ENCODE data around the gene GRIK4. TPM values are rescaled to one million over a fixed set of nuclear protein-coding genes. Genes with fewer than 3 reads are reported as not detected.

The GRIK4 gene
- total and polyA plus RNA-seq, 2 donors (not counting 3 experiments of a cell fraction or from before 2014, with no cell fraction given) = 0.81 to 1.6 TPM

DNA sequence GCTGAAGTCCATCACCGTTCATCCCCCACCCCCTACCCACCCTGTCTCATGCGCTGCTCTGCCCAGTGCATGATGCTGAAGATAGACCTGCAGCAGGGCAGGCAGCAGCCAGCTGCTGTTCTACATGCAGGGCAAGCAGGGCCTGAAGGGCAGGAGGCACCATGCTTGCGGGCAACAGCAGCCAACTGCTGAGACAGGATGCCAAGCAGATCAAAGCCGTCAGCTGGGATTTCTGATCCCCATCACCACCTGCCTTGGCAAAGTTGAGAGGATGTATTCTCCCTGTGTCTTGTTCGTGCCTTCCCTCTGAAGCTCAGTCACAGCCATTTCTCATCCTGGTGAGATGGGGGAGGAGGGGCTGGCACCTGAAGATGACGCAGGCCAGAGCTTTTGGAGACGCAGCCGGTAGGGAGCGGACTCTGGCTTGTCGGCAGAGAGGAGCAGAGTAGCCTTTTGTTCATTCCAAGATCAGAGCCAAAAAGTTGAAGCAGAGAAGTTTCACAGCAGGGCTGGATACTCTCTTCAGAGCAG is 227.0 kb downstream of the GRIK4 start:
- Histone ChIP-seq H3K4me1 (ENCODE audit: control insufficient read depth, extremely low read depth, insufficient read depth, low read length) (no peaks in the 10 kb centered on the region), H2AFZ (ENCODE audit: low read depth, low read length) (no peak overlapping the region), H3K9me3 (replicated peaks; ENCODE audit: control insufficient read depth, insufficient read depth, low read length) (no peaks in the 10 kb centered on the region), H3K79me2 (ENCODE audit: control insufficient read depth, insufficient read depth, low read length) (no peaks in the 10 kb centered on the region), H3K27me3 (ENCODE audit: control insufficient read depth in 2 of 2, insufficient read depth in 2 of 2, low read length in 2 of 2) (no peaks in the 10 kb centered on the region), H3K4me2 (ENCODE audit: insufficient read depth, low read length) (no peak overlapping the region), H3K4me3 (replicated peaks in 1 of 3; ENCODE audit: insufficient read depth in 1 of 3, low read depth in 1 of 3, low read length in 3 of 3) (no peak overlapping the region), H3K36me3 (ENCODE audit: control insufficient read depth in 2 of 2, extremely low read depth in 1 of 2, insufficient read depth in 2 of 2, low read length in 2 of 2) (no peaks in the 10 kb centered on the region), H3K9me1 (replicated peaks; ENCODE audit: control insufficient read depth, extremely low read depth, insufficient read depth, low read length) (no peaks in the 10 kb centered on the region), H3K9ac (replicated peaks; ENCODE audit: extremely low read depth, insufficient read depth, low read length) (no peak overlapping the region), H3K27ac (ENCODE audit: insufficient read depth, low read depth, low read length) (no peak overlapping the region), H4K20me1 (replicated peaks; ENCODE audit: control insufficient read depth, extremely low read depth, insufficient read depth, low read length) (no peaks in the 10 kb centered on the region)
- BruUV-seq (replicated peaks) = no TSS peak
- DNase-seq (ENCODE audit: low read depth, low spot score) (no peak), FAIRE-seq (no peak)
- dilution Hi-C loops (cut with MboI; ENCODE audit: extremely low pct_ligation_motif_present, low sequenced_read_pairs) = no loop called here
- intact Hi-C loops (cut with micrococcal nuclease) = no loop called here
- CTCF ChIA-PET = no interaction called here
- POLR2A ChIA-PET = no interaction called here
- no peak for TF ChIP-seq POLR2A (IDR thresholded peaks at IDR 0.05; ENCODE audit: low read depth, low read length)
- TF ChIP-seq GATA2 (IDR thresholded peaks at IDR 0.05; ENCODE audit: insufficient read depth, insufficient read length, low read depth, low read length) = no peak
- TF ChIP-seq, protein P1, sequence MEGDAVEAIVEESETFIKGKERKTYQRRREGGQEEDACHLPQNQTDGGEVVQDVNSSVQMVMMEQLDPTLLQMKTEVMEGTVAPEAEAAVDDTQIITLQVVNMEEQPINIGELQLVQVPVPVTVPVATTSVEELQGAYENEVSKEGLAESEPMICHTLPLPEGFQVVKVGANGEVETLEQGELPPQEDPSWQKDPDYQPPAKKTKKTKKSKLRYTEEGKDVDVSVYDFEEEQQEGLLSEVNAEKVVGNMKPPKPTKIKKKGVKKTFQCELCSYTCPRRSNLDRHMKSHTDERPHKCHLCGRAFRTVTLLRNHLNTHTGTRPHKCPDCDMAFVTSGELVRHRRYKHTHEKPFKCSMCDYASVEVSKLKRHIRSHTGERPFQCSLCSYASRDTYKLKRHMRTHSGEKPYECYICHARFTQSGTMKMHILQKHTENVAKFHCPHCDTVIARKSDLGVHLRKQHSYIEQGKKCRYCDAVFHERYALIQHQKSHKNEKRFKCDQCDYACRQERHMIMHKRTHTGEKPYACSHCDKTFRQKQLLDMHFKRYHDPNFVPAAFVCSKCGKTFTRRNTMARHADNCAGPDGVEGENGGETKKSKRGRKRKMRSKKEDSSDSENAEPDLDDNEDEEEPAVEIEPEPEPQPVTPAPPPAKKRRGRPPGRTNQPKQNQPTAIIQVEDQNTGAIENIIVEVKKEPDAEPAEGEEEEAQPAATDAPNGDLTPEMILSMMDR (IDR thresholded peaks at IDR 0.05; ENCODE audit: extremely low read depth in 1 of 2, insufficient read depth in 1 of 2, low read depth in 1 of 2, low read length in 2 of 2) = no peak
- no peak for TF ChIP-seq JUN (IDR thresholded peaks at IDR 0.05; ENCODE audit: borderline replicate concordance, insufficient read depth, insufficient read length, low read depth)
- no peak for TF ChIP-seq MAX (IDR thresholded peaks at IDR 0.05; ENCODE audit: insufficient read depth, insufficient read length)
- TF ChIP-seq POLR2AphosphoS5 (IDR thresholded peaks at IDR 0.05; ENCODE audit: insufficient read depth, low read depth, low read length) = no peak
- no peak for TF ChIP-seq FOS (IDR thresholded peaks at IDR 0.05; ENCODE audit: borderline replicate concordance, insufficient read depth, low read length)
- TF ChIP-seq EZH2 (IDR thresholded peaks at IDR 0.05; ENCODE audit: borderline replicate concordance, low read depth, low read length, severe bottlenecking) = no peak
- no peak for TF ChIP-seq MYC (IDR thresholded peaks at IDR 0.05; ENCODE audit: low read depth, low read length)
